Testis (tissue), 3 donors: ENCODE measurements around the gene HEXD. TPM values are rescaled to one million over a fixed set of nuclear protein-coding genes. Genes with fewer than 3 reads are reported as not detected.
"Not testable (repeated sequence)": the region's sequence is repeated elsewhere in the genome, so short reads cannot be mapped to it uniquely, and the experiment has no call there.

Experiments used
- DNase-seq: peaks from one replicate; pipeline ENCODE4 v3.0.0-alpha.2; 2019
- H3K27ac ChIP-seq, 2 donors: fragments of 200-600 bp; sonication (generic); one replicate each; pipeline ENCODE4 v1.5.1; 2019
- H3K27me3 ChIP-seq: fragments of 200-600 bp; sonication (generic); one replicate; pipeline ENCODE4 v1.5.1; 2019
- H3K36me3 ChIP-seq: fragments of 200-600 bp; sonication (generic); one replicate; pipeline ENCODE4 v1.5.1; 2017; ENCODE audit warnings: low read depth; ENCODE audit errors: missing control alignments
- H3K4me1 ChIP-seq: fragments of 200-600 bp; sonication (generic); one replicate; pipeline ENCODE4 v1.5.1; 2019
- H3K4me3 ChIP-seq, 2 donors: fragments of 200-600 bp; sonication (generic); one replicate each; pipeline ENCODE4 v1.5.1; 2017 to 2019
- H3K9me3 ChIP-seq: fragments of 200-600 bp; sonication (generic); one replicate; pipeline ENCODE4 v1.5.1; 2017
- POLR2A ChIP-seq: fragments of 450-650 bp; IDR thresholded peaks from one replicate; pipeline ENCODE4 v1.6.1; 2017; ENCODE audit warnings: antibody characterized with exemption, mild to moderate bottlenecking, moderate library complexity
- WGBS, 2 donors: methylation state at CpG; one replicate each; pipeline ENCODE4 v1.1.5; 2018; 5-methylcytosine and 5-hydroxymethylcytosine counted together
- intact Hi-C: fragments of 100-400 bp; cut with DNase I; formaldehyde crosslinking; loops from one replicate; pipeline ENCODE4 v1.15.1; 2023; ENCODE audit warnings: low total_unique reads
- polyA plus RNA-seq: library from polyadenylated mRNA; stranded (reverse); fragments of 350-450 nt; fragmentation: Illumina TruSeq; extraction: RNeasy Lipid Tissue Mini Kit (QIAGEN cat#74804); gene quantifications from one replicate; pipeline ENCODE4 v1.2.3, GENCODE V29; 2014; ENCODE audit warnings: low read depth, low replicate concordance; ENCODE audit not compliant: insufficient read depth
- total RNA-seq, 2 donors: library from RNA; depleted of rRNA; stranded (reverse); fragments of >200 nt; gene quantifications; one replicate each; pipeline ENCODE4 v1.2.3, GENCODE V29; 2016
- TF ChIP-seq, protein P1 (sequence below), 3 experiments: fragments of 450-650 bp in 2 of 3; fragments of 200-600 bp in 1 of 3; sonication (generic) in 1 of 3; IDR thresholded peaks; one replicate each; pipeline ENCODE4 v1.5.1; 2016 to 2019; ENCODE audit warnings: antibody characterized with exemption in 3 of 3, mild to moderate bottlenecking in 2 of 3, moderate library complexity in 1 of 3

The HEXD gene
- total and polyA plus RNA-seq, 3 donors from 2014 or later: 24.4 to 95.3 (median 90.9) TPM

GRCh38 chr17:82376042-82376730, 42.0 kb upstream of the HEXD start:
- no peak overlapping the region for H3K27ac ChIP-seq
- intact Hi-C loops: no loop called here
- no peak overlapping the region for H3K4me3 ChIP-seq
- no peak for DNase-seq
- TF ChIP-seq, protein P1, sequence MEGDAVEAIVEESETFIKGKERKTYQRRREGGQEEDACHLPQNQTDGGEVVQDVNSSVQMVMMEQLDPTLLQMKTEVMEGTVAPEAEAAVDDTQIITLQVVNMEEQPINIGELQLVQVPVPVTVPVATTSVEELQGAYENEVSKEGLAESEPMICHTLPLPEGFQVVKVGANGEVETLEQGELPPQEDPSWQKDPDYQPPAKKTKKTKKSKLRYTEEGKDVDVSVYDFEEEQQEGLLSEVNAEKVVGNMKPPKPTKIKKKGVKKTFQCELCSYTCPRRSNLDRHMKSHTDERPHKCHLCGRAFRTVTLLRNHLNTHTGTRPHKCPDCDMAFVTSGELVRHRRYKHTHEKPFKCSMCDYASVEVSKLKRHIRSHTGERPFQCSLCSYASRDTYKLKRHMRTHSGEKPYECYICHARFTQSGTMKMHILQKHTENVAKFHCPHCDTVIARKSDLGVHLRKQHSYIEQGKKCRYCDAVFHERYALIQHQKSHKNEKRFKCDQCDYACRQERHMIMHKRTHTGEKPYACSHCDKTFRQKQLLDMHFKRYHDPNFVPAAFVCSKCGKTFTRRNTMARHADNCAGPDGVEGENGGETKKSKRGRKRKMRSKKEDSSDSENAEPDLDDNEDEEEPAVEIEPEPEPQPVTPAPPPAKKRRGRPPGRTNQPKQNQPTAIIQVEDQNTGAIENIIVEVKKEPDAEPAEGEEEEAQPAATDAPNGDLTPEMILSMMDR (IDR thresholded peaks at IDR 0.05): no peak
- no peak for TF ChIP-seq POLR2A
- no peaks in the 10 kb centered on the region for H3K27me3 ChIP-seq
- WGBS, 2 donors: 82 to 86% methylated on average over 12 to 16 of the region's 16 CpGs
- no peaks in the 10 kb centered on the region for H3K36me3 ChIP-seq
- no peaks in the 10 kb centered on the region for H3K9me3 ChIP-seq
- H3K4me1 ChIP-seq: no peaks in the 10 kb centered on the region

- DNase-seq, H3K4me3 ChIP-seq, H3K9me3 ChIP-seq, H3K36me3 ChIP-seq, intact Hi-C loops, H3K4me1 ChIP-seq, H3K27me3 ChIP-seq, H3K27ac ChIP-seq: not testable (repeated sequence)
- WGBS, 2 donors: 60 to 73% methylated on average over 3 of the region's 5 CpGs
Observed at GRCh38 chr17:82377294-82377693, 40.9 kb upstream of the HEXD start.

DNA sequence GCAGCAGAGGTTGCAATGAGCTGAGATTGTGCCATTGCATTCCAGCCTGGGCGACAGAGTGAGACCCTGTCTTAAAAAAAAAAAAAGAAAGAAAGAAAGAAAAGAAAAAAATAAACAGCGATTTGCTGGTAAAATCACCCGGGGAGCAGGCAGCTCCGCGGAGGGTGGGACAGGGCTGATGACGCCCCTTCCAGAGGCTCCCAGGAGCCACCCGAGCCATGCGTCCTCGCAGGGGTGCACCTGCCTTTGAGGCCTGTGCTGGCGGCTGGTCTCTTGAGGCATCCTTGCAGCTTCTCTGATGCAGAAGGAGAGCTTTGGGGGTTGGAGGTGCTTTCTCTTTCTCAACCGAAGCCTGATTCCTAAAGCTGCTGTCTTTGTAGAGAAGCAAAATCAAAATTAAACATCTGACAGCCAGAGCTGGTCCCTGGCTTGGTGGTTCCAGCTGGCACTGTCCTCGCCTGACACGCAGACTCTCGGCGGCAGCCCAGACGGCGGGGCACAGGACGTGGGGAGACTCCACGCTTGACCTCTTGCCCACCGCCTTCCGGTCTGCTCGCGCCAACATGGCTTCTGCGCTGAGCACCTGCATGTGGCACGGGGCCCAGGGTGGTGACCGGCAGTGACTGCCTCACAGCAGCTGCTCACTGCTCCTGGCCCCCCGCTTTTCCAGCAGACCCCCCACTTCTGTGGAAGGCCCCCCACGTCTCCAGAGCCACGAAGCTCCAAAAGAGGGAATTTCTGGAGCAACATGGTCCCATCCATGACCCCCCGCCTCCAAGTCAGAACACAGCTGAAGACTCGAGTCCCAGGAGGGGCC, 40.0 kb upstream of the HEXD start:
- TF ChIP-seq, protein P1 (IDR thresholded peaks at IDR 0.05): no peak
- H3K36me3 ChIP-seq: no peaks in the 10 kb centered on the region
- H3K27ac ChIP-seq: no peak overlapping the region
- WGBS, 2 donors: 76 to 87% methylated on average over 27 to 31 of the region's 31 CpGs
- no peak overlapping the region for H3K4me3 ChIP-seq
- H3K9me3 ChIP-seq: no peaks in the 10 kb centered on the region
- intact Hi-C loops: no loop called here
- no peak for DNase-seq
- no peaks in the 10 kb centered on the region for H3K4me1 ChIP-seq
- H3K27me3 ChIP-seq: no peaks in the 10 kb centered on the region

- no peaks in the 10 kb centered on the region for H3K4me1 ChIP-seq
- WGBS, 2 donors: 80 to 84% methylated on average over 9 to 10 of the region's 10 CpGs
- H3K27ac ChIP-seq: no peak overlapping the region
- no peak for TF ChIP-seq POLR2A
- TF ChIP-seq, protein P1 (IDR thresholded peaks at IDR 0.05): no peak
- DNase-seq: no peak
- H3K27me3 ChIP-seq: no peaks in the 10 kb centered on the region
- H3K4me3 ChIP-seq: no peak overlapping the region
- H3K36me3 ChIP-seq: no peaks in the 10 kb centered on the region
- no peaks in the 10 kb centered on the region for H3K9me3 ChIP-seq
- intact Hi-C loops: no loop called here
Observed at GRCh38 chr17:82378741-82379021, 39.5 kb upstream of the HEXD start.

GRCh38 chr17:82380860-82381702, 37.1 kb upstream of the HEXD start:
- no peak overlapping the region for H3K4me3 ChIP-seq
- DNase-seq: no peak
- no peaks in the 10 kb centered on the region for H3K27me3 ChIP-seq
- intact Hi-C loops: loop anchor here (5.0 kb wide), 1 partner anchor 631 kb away; no protein-coding TSS in a partner anchor
- no peak for TF ChIP-seq POLR2A
- TF ChIP-seq, protein P1 (IDR thresholded peaks at IDR 0.05): no peak
- peaks cover 12% of the 10 kb centered on the region for H3K4me1 ChIP-seq
- no peaks in the 10 kb centered on the region for H3K9me3 ChIP-seq
- WGBS, 2 donors: 59 to 69% methylated on average over 23 of the region's 23 CpGs
- no peak overlapping the region for H3K27ac ChIP-seq
- no peaks in the 10 kb centered on the region for H3K36me3 ChIP-seq

DNA sequence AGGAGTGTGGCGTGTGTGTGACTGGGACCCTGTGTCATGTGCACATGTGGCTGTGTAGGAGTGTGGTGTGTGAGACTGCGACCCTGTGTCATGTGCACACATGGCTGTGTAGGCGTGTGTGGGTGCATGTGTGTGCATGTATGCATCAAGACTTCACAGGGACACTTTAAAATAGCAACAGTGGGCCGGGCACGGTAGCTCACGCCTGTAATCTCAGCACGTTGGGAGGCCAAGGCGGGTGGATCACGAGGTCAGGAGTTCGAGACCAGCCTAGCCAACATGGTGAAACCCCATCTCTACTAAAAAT, 36.5 kb upstream of the HEXD start:
- peaks cover 16% of the 10 kb centered on the region for H3K4me1 ChIP-seq
- intact Hi-C loops: loop anchor here (5.0 kb wide), 1 partner anchor 631 kb away; no protein-coding TSS in a partner anchor
- H3K9me3 ChIP-seq, H3K27me3 ChIP-seq, H3K4me3 ChIP-seq, DNase-seq, H3K36me3 ChIP-seq, H3K27ac ChIP-seq: not testable (repeated sequence)
- WGBS, 2 donors: 67 to 81% methylated on average over 10 of the region's 10 CpGs

DNA sequence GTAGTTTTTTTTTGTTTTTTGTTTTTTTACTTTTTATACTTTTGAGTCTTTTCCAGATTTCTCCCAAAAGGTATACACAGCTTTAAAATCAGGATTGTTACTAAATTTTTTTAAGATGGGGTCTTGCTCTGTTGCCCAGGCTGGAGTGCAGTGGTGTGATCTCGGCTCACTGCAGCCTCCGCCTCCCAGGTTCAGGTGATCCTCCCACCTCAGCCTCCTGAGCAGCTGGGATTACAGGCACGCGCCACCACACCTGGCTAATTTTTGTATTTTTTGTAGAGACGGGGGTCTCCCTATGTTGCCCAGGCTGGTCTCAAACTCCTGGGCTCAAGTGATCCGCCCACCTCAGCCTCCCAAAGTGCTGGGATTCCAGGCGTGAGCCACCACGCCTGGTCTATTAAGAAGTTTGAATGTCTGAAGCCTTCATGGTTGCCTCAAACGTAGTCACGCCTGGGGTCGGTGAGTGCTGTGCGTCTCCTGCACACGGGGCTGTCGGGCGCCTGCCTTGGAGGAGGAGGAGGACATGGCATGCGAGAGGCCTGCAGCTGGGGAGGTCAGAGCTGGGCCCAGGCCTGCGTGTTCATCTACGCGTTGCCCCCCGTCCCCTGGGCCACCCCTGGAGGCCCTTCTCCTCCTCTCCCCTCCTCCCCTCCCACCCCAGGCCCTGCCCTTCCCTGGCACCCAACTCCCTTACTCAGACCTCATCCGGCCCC, 35.8 kb upstream of the HEXD start:
- not testable (repeated sequence) for H3K9me3 ChIP-seq, DNase-seq, H3K27ac ChIP-seq, H3K27me3 ChIP-seq, H3K36me3 ChIP-seq, H3K4me3 ChIP-seq
- WGBS, 2 donors: 89 to 90% methylated on average over 21 of the region's 21 CpGs
- intact Hi-C loops: loop anchor here (5.0 kb wide), 1 partner anchor 630 kb away; no protein-coding TSS in a partner anchor
- peaks cover 16% of the 10 kb centered on the region for H3K4me1 ChIP-seq
